GM19463 (cell line): ENCODE results near the gene VCL.
"Not testable (repeated sequence)": the region's sequence is repeated elsewhere in the genome, so short reads cannot be mapped to it uniquely, and the experiment has no call there.

Experiments
- ATAC-seq: cut with Tn5 transposase; IDR thresholded peaks from one replicate; pipeline ENCODE4 v1.9.1; 2021; ENCODE audit warnings: mild to moderate bottlenecking, moderate library complexity; ENCODE audit not compliant: unreplicated experiment

VCL gene

GRCh38 chr10:73997787-73998622 is at the start of gene VCL:
VCL (plus strand) TSS chr10:73998116; CDS start chr10:73998208, 92 bp downstream.
- ATAC-seq, result peak; percentile 93

GRCh38 chr10:73948947-73949633 is 48.8 kb upstream of the VCL start:
- no peak for ATAC-seq

- no peak for ATAC-seq
Measured at GRCh38 chr10:73950155-73950948, 47.6 kb upstream of the VCL start.

- ATAC-seq, result no peak
Measured at GRCh38 chr10:73953665-73954064, 44.3 kb upstream of the VCL start.

GRCh38 chr10:73954737-73955136 is 43.2 kb upstream of the VCL start:
- ATAC-seq, result no peak

- no peak for ATAC-seq
Measured at GRCh38 chr10:73955719-73956118, 42.2 kb upstream of the VCL start.

- ATAC-seq, result peak; percentile 58
Measured at GRCh38 chr10:73956476-73957359, 41.2 kb upstream of the VCL start.

GRCh38 chr10:73959484-73960243 is 38.3 kb upstream of the VCL start:
- peak; percentile 34 for ATAC-seq

GRCh38 chr10:73962386-73962785 is 35.5 kb upstream of the VCL start:
- no peak for ATAC-seq

GRCh38 chr10:73963533-73963932 is 34.4 kb upstream of the VCL start:
- ATAC-seq, result not testable (repeated sequence)

- ATAC-seq, result no peak
Measured at GRCh38 chr10:73964743-73965142, 33.2 kb upstream of the VCL start.

- ATAC-seq, result not testable (repeated sequence)
Measured at GRCh38 chr10:73965267-73965889, 32.5 kb upstream of the VCL start.

GRCh38 chr10:73965890-73966768 is 31.8 kb upstream of the VCL start:
- no peak for ATAC-seq

- ATAC-seq, result no peak
Measured at GRCh38 chr10:73967022-73967429, 30.9 kb upstream of the VCL start.

- ATAC-seq, result no peak
Measured at GRCh38 chr10:73967544-73967943, 30.4 kb upstream of the VCL start.

- ATAC-seq, result no peak
Measured at GRCh38 chr10:73968098-73968521, 29.8 kb upstream of the VCL start.

GRCh38 chr10:73969224-73969841 is 28.6 kb upstream of the VCL start:
- ATAC-seq, result no peak

- ATAC-seq, result no peak
Measured at GRCh38 chr10:73970845-73971244, 27.1 kb upstream of the VCL start.
